ENCODE measurements around the gene SLC16A5. TPM values are rescaled to one million over a fixed set of nuclear protein-coding genes. Genes with fewer than 3 reads are reported as not detected.
A peak's percentile ranks its signal among the peaks of the same experiment; 100 is the strongest.

The SLC16A5 gene
- total RNA-seq, 2 donors from 2014 or later: 16.5 to 34.1 TPM

- Histone ChIP-seq H3K27me3 (no peaks in the 10 kb centered on the region), H3K27ac (no peak overlapping the region), H3K9me3 (no peaks in the 10 kb centered on the region), H3K36me3 (peaks cover 36% of the 10 kb centered on the region), H3K4me1 (peaks cover 0 to 22% of the 10 kb centered on the region in 2 donors), H3K4me3 (no peak overlapping the region)
- TF ChIP-seq CTCF (IDR thresholded peaks at IDR 0.05): no peak
- DNase-seq (ENCODE audit: low spot score): no peak
Observed at GRCh38 chr17:75051941-75052340, 35.8 kb upstream of the SLC16A5 start.

GRCh38 chr17:75059369-75060345, 28.1 kb upstream of the SLC16A5 start:
- Histone ChIP-seq H3K4me3 (no peak overlapping the region), H3K4me1 (peaks cover 0 to 24% of the 10 kb centered on the region in 2 donors), H3K27ac (peak overlapping the region; percentile 77 to 83), H3K9me3 (no peaks in the 10 kb centered on the region), H3K27me3 (no peaks in the 10 kb centered on the region), H3K36me3 (peaks cover 50% of the 10 kb centered on the region)
- TF ChIP-seq CTCF (IDR thresholded peaks at IDR 0.05): peak; percentile 31 to 68
- no peak for DNase-seq (ENCODE audit: low spot score)

- H3K4me1 ChIP-seq: peaks cover 0 to 24% of the 10 kb centered on the region in 2 donors
- TF ChIP-seq CTCF (IDR thresholded peaks at IDR 0.05): no peak
- DNase-seq (ENCODE audit: low spot score): no peak
- no peak overlapping the region for H3K4me3 ChIP-seq
- H3K27ac ChIP-seq: peak overlapping the region; percentile 77 to 83
- H3K9me3 ChIP-seq: no peaks in the 10 kb centered on the region
- no peaks in the 10 kb centered on the region for H3K27me3 ChIP-seq
- H3K36me3 ChIP-seq: peaks cover 48% of the 10 kb centered on the region
Observed at GRCh38 chr17:75060434-75061054, 27.2 kb upstream of the SLC16A5 start.

DNA sequence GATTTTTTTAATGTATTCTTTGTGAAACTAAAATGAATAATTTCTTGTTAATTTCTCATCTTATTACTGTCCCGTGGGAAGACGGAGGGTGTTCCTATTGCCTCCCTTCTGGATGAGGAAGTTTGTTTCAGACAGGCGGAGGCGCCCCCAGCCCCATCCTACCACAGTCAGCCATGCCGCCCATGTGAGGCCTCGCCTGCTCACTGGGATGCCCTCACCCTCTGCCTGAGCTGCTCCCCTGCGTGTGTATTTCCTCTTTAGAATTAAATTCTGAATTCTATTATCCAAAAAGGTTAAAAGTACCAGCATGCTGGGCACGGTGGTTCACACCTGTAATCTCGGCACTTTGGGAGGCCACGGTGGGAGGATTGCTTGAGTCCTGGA, 26.7 kb upstream of the SLC16A5 start:
- Histone ChIP-seq H3K27me3 (no peaks in the 10 kb centered on the region), H3K27ac (peak overlapping the region; percentile 77 to 83), H3K4me1 (peaks cover 0 to 24% of the 10 kb centered on the region in 2 donors), H3K4me3 (no peak overlapping the region), H3K9me3 (no peaks in the 10 kb centered on the region), H3K36me3 (peaks cover 48% of the 10 kb centered on the region)
- DNase-seq (ENCODE audit: low spot score): no peak
- TF ChIP-seq CTCF (IDR thresholded peaks at IDR 0.05): no peak

- Histone ChIP-seq H3K36me3 (peaks cover 48% of the 10 kb centered on the region), H3K9me3 (no peaks in the 10 kb centered on the region), H3K4me1 (peaks cover 0 to 24% of the 10 kb centered on the region in 2 donors), H3K27ac (peak overlapping the region; percentile 77 to 83), H3K4me3 (no peak overlapping the region), H3K27me3 (no peaks in the 10 kb centered on the region)
- TF ChIP-seq CTCF (IDR thresholded peaks at IDR 0.05): no peak
- DNase-seq (ENCODE audit: low spot score): no peak
Observed at GRCh38 chr17:75061618-75062017, 26.1 kb upstream of the SLC16A5 start.

Measured in right atrium auricular region (tissue), 2 donors.